ENCODE data around the gene CYP1A2.

The CYP1A2 gene

GRCh38 chr15:74730619-74731316, 17.9 kb upstream of the CYP1A2 start:
- Histone ChIP-seq H3K9me3 (ENCODE audit: insufficient read depth, low read depth, low read length) (peaks cover 12% of the 10 kb centered on the region), H3K27me3 (ENCODE audit: insufficient read depth, low read length) (peaks cover 13% of the 10 kb centered on the region), H2BK12ac (ENCODE audit: low read length) (no peak overlapping the region)

GRCh38 chr15:74732846-74733245, 15.8 kb upstream of the CYP1A2 start:
- peaks cover 5% of the 10 kb centered on the region for H3K9me3 ChIP-seq (ENCODE audit: insufficient read depth, low read depth, low read length)
- no peak overlapping the region for H3K27ac ChIP-seq (ENCODE audit: low read depth, low read length)
- H4K8ac ChIP-seq (ENCODE audit: low read depth, low read length): no peak overlapping the region
- no peak overlapping the region for H4K91ac ChIP-seq (ENCODE audit: low read depth, low read length)
- H3K4ac ChIP-seq (ENCODE audit: low read depth, low read length): no peak overlapping the region
- no peak overlapping the region for H3K4me2 ChIP-seq (ENCODE audit: low read length)
- H3K18ac ChIP-seq (ENCODE audit: low read length): no peak overlapping the region
- H2BK12ac ChIP-seq (ENCODE audit: low read length): no peak overlapping the region
- no peak overlapping the region for H2BK5ac ChIP-seq (ENCODE audit: low read depth, low read length, poor library complexity)
- H3K14ac ChIP-seq (ENCODE audit: low read length): no peak overlapping the region
- H2AK5ac ChIP-seq (ENCODE audit: low read length): no peak overlapping the region
- DNase-seq: no peak
- no peak overlapping the region for H3K23ac ChIP-seq (ENCODE audit: low read length)
- H3K4me3 ChIP-seq (ENCODE audit: low read depth, low read length): peak overlapping the region; percentile 30
- H2BK120ac ChIP-seq (ENCODE audit: insufficient read depth, low read length, poor library complexity): no peak overlapping the region
- no CpG with 5 or more reads among the region's 5 CpGs for WGBS (ENCODE audit: extremely low coverage, insufficient coverage, insufficient read length)
- no peak overlapping the region for H2AFZ ChIP-seq (ENCODE audit: insufficient read depth, low read length, poor library complexity)
- no peaks in the 10 kb centered on the region for H3K4me1 ChIP-seq (ENCODE audit: control insufficient read depth in 1 of 2, insufficient read depth in 2 of 2, low read length in 2 of 2)
- no peaks in the 10 kb centered on the region for H3K27me3 ChIP-seq (ENCODE audit: insufficient read depth, low read length)
- H3K36me3 ChIP-seq (ENCODE audit: control insufficient read depth in 1 of 2, insufficient read depth in 2 of 2, low read length in 2 of 2): no peaks in the 10 kb centered on the region
- H4K12ac ChIP-seq (ENCODE audit: low read depth, low read length): no peak overlapping the region
- H3K79me2 ChIP-seq (ENCODE audit: control insufficient read depth, insufficient read depth, low read length, poor library complexity): no peaks in the 10 kb centered on the region
- no peaks in the 10 kb centered on the region for H3K79me1 ChIP-seq (ENCODE audit: low read length)
- no peak overlapping the region for H3K9ac ChIP-seq (ENCODE audit: low read length)

More at GRCh38 chr15:74730619-74731316, 17.9 kb upstream of the CYP1A2 start:
- no peak for DNase-seq
- Histone ChIP-seq H3K27ac (ENCODE audit: low read depth, low read length) (no peak overlapping the region), H3K4me3 (ENCODE audit: low read depth, low read length) (no peak overlapping the region), H3K4me2 (ENCODE audit: low read length) (no peak overlapping the region), H2BK5ac (ENCODE audit: low read depth, low read length, poor library complexity) (no peak overlapping the region), H3K36me3 (ENCODE audit: control insufficient read depth in 1 of 2, insufficient read depth in 2 of 2, low read length in 2 of 2) (no peaks in the 10 kb centered on the region), H4K8ac (ENCODE audit: low read depth, low read length) (no peak overlapping the region), H3K9ac (ENCODE audit: low read length) (no peak overlapping the region), H3K23ac (ENCODE audit: low read length) (no peak overlapping the region), H3K4me1 (ENCODE audit: control insufficient read depth in 1 of 2, insufficient read depth in 2 of 2, low read length in 2 of 2) (peaks cover 8 to 9% of the 10 kb centered on the region in 2 experiments), H3K79me1 (ENCODE audit: low read length) (no peaks in the 10 kb centered on the region), H2AFZ (ENCODE audit: insufficient read depth, low read length, poor library complexity) (no peak overlapping the region), H3K79me2 (ENCODE audit: control insufficient read depth, insufficient read depth, low read length, poor library complexity) (no peaks in the 10 kb centered on the region), H2AK5ac (ENCODE audit: low read length) (no peak overlapping the region), H3K14ac (ENCODE audit: low read length) (no peak overlapping the region), H2BK120ac (ENCODE audit: insufficient read depth, low read length, poor library complexity) (no peak overlapping the region), H4K12ac (ENCODE audit: low read depth, low read length) (no peak overlapping the region), H3K18ac (ENCODE audit: low read length) (no peak overlapping the region), H4K91ac (ENCODE audit: low read depth, low read length) (no peak overlapping the region), H3K4ac (ENCODE audit: low read depth, low read length) (no peak overlapping the region)
- WGBS (ENCODE audit: extremely low coverage, insufficient coverage, insufficient read length): no CpG with 5 or more reads among the region's 7 CpGs

GRCh38 chr15:74733269-74733668, 15.4 kb upstream of the CYP1A2 start:
- no peak overlapping the region for H4K8ac ChIP-seq (ENCODE audit: low read depth, low read length)
- DNase-seq: no peak
- peaks cover 2% of the 10 kb centered on the region for H3K9me3 ChIP-seq (ENCODE audit: insufficient read depth, low read depth, low read length)
- H3K14ac ChIP-seq (ENCODE audit: low read length): no peak overlapping the region
- H2BK5ac ChIP-seq (ENCODE audit: low read depth, low read length, poor library complexity): no peak overlapping the region
- no peaks in the 10 kb centered on the region for H3K79me1 ChIP-seq (ENCODE audit: low read length)
- no peak overlapping the region for H3K18ac ChIP-seq (ENCODE audit: low read length)
- H3K4me3 ChIP-seq (ENCODE audit: low read depth, low read length): no peak overlapping the region
- no peak overlapping the region for H4K91ac ChIP-seq (ENCODE audit: low read depth, low read length)
- H3K4me1 ChIP-seq (ENCODE audit: control insufficient read depth in 1 of 2, insufficient read depth in 2 of 2, low read length in 2 of 2): no peaks in the 10 kb centered on the region
- no peak overlapping the region for H2AFZ ChIP-seq (ENCODE audit: insufficient read depth, low read length, poor library complexity)
- no peak overlapping the region for H3K23ac ChIP-seq (ENCODE audit: low read length)
- H3K9ac ChIP-seq (ENCODE audit: low read length): no peak overlapping the region
- H3K4me2 ChIP-seq (ENCODE audit: low read length): no peak overlapping the region
- H2BK12ac ChIP-seq (ENCODE audit: low read length): no peak overlapping the region
- H3K79me2 ChIP-seq (ENCODE audit: control insufficient read depth, insufficient read depth, low read length, poor library complexity): no peaks in the 10 kb centered on the region
- no peak overlapping the region for H2AK5ac ChIP-seq (ENCODE audit: low read length)
- H3K27ac ChIP-seq (ENCODE audit: low read depth, low read length): no peak overlapping the region
- no peak overlapping the region for H3K4ac ChIP-seq (ENCODE audit: low read depth, low read length)
- no peak overlapping the region for H4K12ac ChIP-seq (ENCODE audit: low read depth, low read length)
- H3K27me3 ChIP-seq (ENCODE audit: insufficient read depth, low read length): no peaks in the 10 kb centered on the region
- H2BK120ac ChIP-seq (ENCODE audit: insufficient read depth, low read length, poor library complexity): no peak overlapping the region
- WGBS (ENCODE audit: extremely low coverage, insufficient coverage, insufficient read length): no CpG with 5 or more reads among the region's 3 CpGs
- H3K36me3 ChIP-seq (ENCODE audit: control insufficient read depth in 1 of 2, insufficient read depth in 2 of 2, low read length in 2 of 2): no peaks in the 10 kb centered on the region

DNA sequence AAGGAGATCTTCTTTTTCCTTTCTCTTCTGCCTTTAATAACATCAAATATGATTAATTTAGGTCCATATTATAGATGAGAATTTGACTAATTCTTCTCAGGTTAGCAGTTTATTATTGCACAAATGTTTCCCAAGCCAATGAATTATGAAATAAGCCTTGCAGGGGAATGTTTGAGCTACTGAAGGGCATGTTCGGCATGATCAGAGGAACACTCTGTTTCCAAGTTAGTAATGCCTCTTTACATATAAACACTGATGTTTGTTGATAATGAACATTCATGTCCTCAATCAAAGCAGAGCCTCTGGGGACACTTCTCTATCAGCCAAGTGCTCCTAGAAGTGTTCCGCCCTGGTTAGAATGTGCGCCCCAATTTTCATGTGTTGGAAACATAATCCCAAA, 13.3 kb upstream of the CYP1A2 start:
- no peak overlapping the region for H3K14ac ChIP-seq (ENCODE audit: low read length)
- peak in 1 of 2 donors; percentile 60 for DNase-seq
- H3K18ac ChIP-seq (ENCODE audit: low read length): no peak overlapping the region
- no peaks in the 10 kb centered on the region for H3K79me2 ChIP-seq (ENCODE audit: control insufficient read depth, insufficient read depth, low read length, poor library complexity)
- no peak overlapping the region for H2AK5ac ChIP-seq (ENCODE audit: low read length)
- no peaks in the 10 kb centered on the region for H3K79me1 ChIP-seq (ENCODE audit: low read length)
- no peak overlapping the region for H2BK120ac ChIP-seq (ENCODE audit: insufficient read depth, low read length, poor library complexity)
- no peak overlapping the region for H4K8ac ChIP-seq (ENCODE audit: low read depth, low read length)
- H2BK12ac ChIP-seq (ENCODE audit: low read length): no peak overlapping the region
- H3K4me1 ChIP-seq (ENCODE audit: control insufficient read depth in 1 of 2, insufficient read depth in 2 of 2, low read length in 2 of 2): no peaks in the 10 kb centered on the region
- H3K23ac ChIP-seq (ENCODE audit: low read length): no peak overlapping the region
- no peak overlapping the region for H2AFZ ChIP-seq (ENCODE audit: insufficient read depth, low read length, poor library complexity)
- no peak overlapping the region for H4K91ac ChIP-seq (ENCODE audit: low read depth, low read length)
- no peak overlapping the region for H3K4me3 ChIP-seq (ENCODE audit: low read depth, low read length)
- H3K27me3 ChIP-seq (ENCODE audit: insufficient read depth, low read length): no peaks in the 10 kb centered on the region
- peaks cover 2% of the 10 kb centered on the region for H3K9me3 ChIP-seq (ENCODE audit: insufficient read depth, low read depth, low read length)
- no CpG with 5 or more reads among the region's 3 CpGs for WGBS (ENCODE audit: extremely low coverage, insufficient coverage, insufficient read length)
- H3K27ac ChIP-seq (ENCODE audit: low read depth, low read length): no peak overlapping the region
- no peak overlapping the region for H2BK5ac ChIP-seq (ENCODE audit: low read depth, low read length, poor library complexity)
- H3K9ac ChIP-seq (ENCODE audit: low read length): no peak overlapping the region
- no peak overlapping the region for H3K4me2 ChIP-seq (ENCODE audit: low read length)
- H4K12ac ChIP-seq (ENCODE audit: low read depth, low read length): no peak overlapping the region
- no peaks in the 10 kb centered on the region for H3K36me3 ChIP-seq (ENCODE audit: control insufficient read depth in 1 of 2, insufficient read depth in 2 of 2, low read length in 2 of 2)
- H3K4ac ChIP-seq (ENCODE audit: low read depth, low read length): no peak overlapping the region

All from trophoblast cell (in vitro differentiated cells and primary cell).